SJSA1 (cell line): ENCODE results near the gene APMAP. TPM values are rescaled to one million over a fixed set of nuclear protein-coding genes. Genes with fewer than 3 reads are reported as not detected.

ENCODE experiments used
- DNase-seq, 2 experiments: peaks; one replicate each; pipeline ENCODE4 v3.0.0-alpha.2; 2015 to 2020; ENCODE audit warnings: low spot score in 2 of 2, low read depth in 1 of 2
- H3K27ac ChIP-seq: fragments of 250-450 bp; sonication (Bioruptor Pico); 2 replicates; pipeline ENCODE4 v1.5.1; 2020; ENCODE audit warnings: mild to moderate bottlenecking, moderate library complexity
- H3K27me3 ChIP-seq: fragments of 250-450 bp; sonication (Bioruptor Pico); replicated peaks from 2 replicates; pipeline ENCODE4 v1.5.1; 2020; ENCODE audit warnings: mild to moderate bottlenecking, moderate library complexity
- H3K36me3 ChIP-seq: fragments of 250-450 bp; sonication (Bioruptor Pico); 2 replicates; pipeline ENCODE4 v1.5.1; 2020; ENCODE audit warnings: mild to moderate bottlenecking
- H3K4me1 ChIP-seq: fragments of 250-450 bp; sonication (Bioruptor Pico); replicated peaks from 2 replicates; pipeline ENCODE4 v1.6.1; 2021; ENCODE audit warnings: mild to moderate bottlenecking
- H3K4me3 ChIP-seq: fragments of 250-450 bp; sonication (Bioruptor Pico); 2 replicates; pipeline ENCODE4 v1.5.1; 2020; ENCODE audit warnings: mild to moderate bottlenecking
- H3K9me3 ChIP-seq: fragments of 250-450 bp; sonication (Bioruptor Pico); replicated peaks from 2 replicates; pipeline ENCODE4 v1.5.1; 2020; ENCODE audit warnings: mild to moderate bottlenecking
- total RNA-seq: library from RNA; depleted of rRNA; stranded (reverse); fragments of >200 nt; shearing (Covaris generic); gene quantifications from 2 replicates; pipeline ENCODE4 v1.2.3, GENCODE V29; 2014; rRNA removed

The APMAP gene
- total RNA-seq, 1 experiment from 2014 or later: 167 TPM

DNA sequence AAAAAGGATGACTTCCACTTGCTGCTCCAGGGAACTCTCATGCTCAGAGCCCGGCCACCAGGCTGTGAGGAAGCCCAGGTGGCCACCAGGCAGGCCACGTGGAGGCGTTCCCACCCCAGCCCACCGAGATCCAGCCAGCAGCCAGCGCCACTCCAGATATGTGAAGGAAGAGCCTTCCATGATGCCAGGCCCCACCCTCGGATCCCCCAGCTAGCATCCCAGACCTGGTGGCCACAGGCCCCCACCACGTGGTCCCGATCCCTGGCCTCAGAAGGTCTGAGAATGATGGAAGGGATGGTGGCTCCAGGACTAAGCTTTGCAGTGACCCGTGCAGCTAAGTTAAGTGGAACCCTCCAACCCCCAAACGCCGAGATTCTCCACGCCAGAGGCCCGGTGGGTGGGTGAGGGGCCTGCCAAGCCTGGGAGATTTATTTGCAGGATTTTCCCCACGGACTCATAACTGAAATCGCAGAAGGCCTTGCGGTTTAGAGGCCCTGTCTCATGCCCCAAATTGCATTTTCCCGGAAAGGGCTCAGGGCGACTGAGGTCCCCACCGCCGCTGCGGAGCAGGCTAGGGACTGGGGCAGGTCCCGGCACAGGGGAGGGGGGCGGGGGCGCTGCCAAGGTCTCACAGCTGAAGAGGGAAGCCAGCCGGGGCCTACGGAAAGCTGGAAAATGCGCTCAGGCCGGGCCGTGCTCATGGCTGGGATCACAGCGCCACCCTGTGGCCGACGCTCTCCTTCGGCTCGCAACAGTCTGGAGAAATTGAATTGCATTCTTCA lies 74.6 kb downstream of the APMAP start:
- Histone ChIP-seq H3K27ac (no peak overlapping the region), H3K9me3 (no peaks in the 10 kb centered on the region), H3K4me1 (no peaks in the 10 kb centered on the region), H3K36me3 (no peaks in the 10 kb centered on the region), H3K27me3 (0 out of 2 replicates have a peak, but pooled peaks cover 8% of the 10 kb centered on the region), H3K4me3 (no peak overlapping the region)
- peak; percentile 41 to 58 for DNase-seq

GRCh38 chr20:24917056-24917455 lies 75.5 kb downstream of the APMAP start:
- Histone ChIP-seq H3K4me3 (no peak overlapping the region), H3K27ac (no peak overlapping the region), H3K9me3 (no peaks in the 10 kb centered on the region), H3K4me1 (no peaks in the 10 kb centered on the region), H3K27me3 (0 out of 2 replicates have a peak, but pooled peaks cover 8% of the 10 kb centered on the region), H3K36me3 (no peaks in the 10 kb centered on the region)
- peak in 1 of 2 experiments; percentile 32 for DNase-seq

DNA sequence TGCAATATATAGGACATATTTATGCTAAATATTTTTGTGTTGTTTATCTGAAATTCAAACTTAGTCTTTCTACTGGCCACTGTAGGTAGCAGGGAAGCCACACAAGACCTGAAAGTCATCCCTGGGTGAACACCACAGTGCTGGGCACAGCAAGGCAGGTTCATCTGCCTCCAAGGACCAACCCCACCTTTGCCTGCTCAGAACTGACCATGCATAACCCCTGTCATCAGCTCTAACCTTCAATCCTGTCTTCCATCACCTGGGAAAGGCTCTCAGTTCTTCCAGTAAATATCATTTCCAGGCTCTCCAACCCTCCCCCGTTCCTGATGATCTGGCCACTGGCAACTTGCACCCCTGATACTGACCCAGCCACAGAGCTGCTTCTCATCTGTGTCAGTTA lies 76.1 kb downstream of the APMAP start:
- no peaks in the 10 kb centered on the region for H3K36me3 ChIP-seq
- no peak overlapping the region for H3K4me3 ChIP-seq
- H3K27ac ChIP-seq: no peak overlapping the region
- DNase-seq: peak in 1 of 2 experiments; percentile 16
- no peaks in the 10 kb centered on the region for H3K4me1 ChIP-seq
- no peaks in the 10 kb centered on the region for H3K9me3 ChIP-seq
- H3K27me3 ChIP-seq: 0 out of 2 replicates have a peak, but pooled peaks cover 8% of the 10 kb centered on the region

- Histone ChIP-seq H3K4me3 (no peak overlapping the region), H3K9me3 (no peaks in the 10 kb centered on the region), H3K27ac (no peak overlapping the region), H3K4me1 (no peaks in the 10 kb centered on the region), H3K27me3 (0 out of 2 replicates have a peak, but pooled peaks cover 8% of the 10 kb centered on the region), H3K36me3 (no peaks in the 10 kb centered on the region)
- no peak for DNase-seq
Measured at GRCh38 chr20:24915892-24916291, 76.7 kb downstream of the APMAP start.

GRCh38 chr20:24915440-24915839 lies 77.1 kb downstream of the APMAP start:
- Histone ChIP-seq H3K9me3 (no peaks in the 10 kb centered on the region), H3K4me1 (no peaks in the 10 kb centered on the region), H3K27me3 (0 out of 2 replicates have a peak, but pooled peaks cover 8% of the 10 kb centered on the region), H3K36me3 (no peaks in the 10 kb centered on the region), H3K27ac (no peak overlapping the region), H3K4me3 (no peak overlapping the region)
- DNase-seq: peak in 1 of 2 experiments; percentile 31

- Histone ChIP-seq H3K9me3 (no peaks in the 10 kb centered on the region), H3K4me1 (no peaks in the 10 kb centered on the region), H3K4me3 (no peak overlapping the region), H3K27ac (no peak overlapping the region), H3K27me3 (0 out of 2 replicates have a peak, but pooled peaks cover 8% of the 10 kb centered on the region), H3K36me3 (no peaks in the 10 kb centered on the region)
- DNase-seq: peak in 1 of 2 experiments; percentile 37
Measured at GRCh38 chr20:24914388-24915241, 77.9 kb downstream of the APMAP start.

- no peaks in the 10 kb centered on the region for H3K36me3 ChIP-seq
Measured at GRCh38 chr20:24913076-24913628, 79.4 kb downstream of the APMAP start.

More at GRCh38 chr20:24913076-24913628, 79.4 kb downstream of the APMAP start:
- Histone ChIP-seq H3K27ac (no peak overlapping the region), H3K9me3 (no peaks in the 10 kb centered on the region), H3K4me1 (no peaks in the 10 kb centered on the region), H3K4me3 (no peak overlapping the region), H3K27me3 (0 out of 2 replicates have a peak, but pooled peaks cover 3% of the 10 kb centered on the region)
- DNase-seq: no peak

Other genes with a start within 250 kb of the APMAP start
- gene CST7, start 43.5 kb downstream of the APMAP start, total RNA-seq: not detected in 2 replicates
- 3.8 and 4.9 TPM in 2 replicates for gene ACSS1, start 65.4 kb upstream of the APMAP start, total RNA-seq
- not detected in 2 replicates for gene VSX1, start 89.4 kb upstream of the APMAP start, total RNA-seq
- gene ENTPD6, start 203.0 kb upstream of the APMAP start, total RNA-seq: 68.0 and 77.0 TPM in 2 replicates